OCI-LY7 (cell line): ENCODE data around the gene GRIP1.

ENCODE experiments used
- CTCF ChIP-seq: fragments of 200-600 bp; sonication (generic); conservative IDR thresholded peaks from 2 replicates; pipeline ENCODE4 v1.5.1; 2014; ENCODE audit warnings: mild to moderate bottlenecking, antibody characterized with exemption, low read length, moderate library complexity, mixed read lengths
- EZH2phosphoT487 ChIP-seq: fragments of 200-600 bp; sonication (generic); IDR thresholded peaks from 2 replicates; pipeline ENCODE4 v1.6.1; 2018; ENCODE audit warnings: low read depth, borderline replicate concordance, mild to moderate bottlenecking, mixed run types, antibody characterized with exemption, low read length, moderate library complexity, mixed read lengths

- TF ChIP-seq CTCF (no peak), EZH2phosphoT487 (no peak)
Observed at GRCh38 chr12:66491853-66492252, 187.0 kb downstream of the GRIP1 start.
